GM18519 (cell line): ENCODE data around the gene SH2D6.
"Not testable (repeated sequence)": the region's sequence is repeated elsewhere in the genome, so short reads cannot be mapped to it uniquely, and the experiment has no call there.

Experiments used
- ATAC-seq: cut with Tn5 transposase; IDR thresholded peaks from one replicate; pipeline ENCODE4 v1.9.1; 2021; ENCODE audit warnings: mild to moderate bottlenecking, moderate library complexity; ENCODE audit not compliant: unreplicated experiment, low FRiP score

SH2D6 gene

GRCh38 chr2:85418132-85419008 is at the start of gene SH2D6:
TSS of gene SH2D6 (plus strand) at chr2:85418714. CDS start at chr2:85429466, 10,752 bp downstream.
- ATAC-seq = peak; percentile 62

- no peak for ATAC-seq
These were observed 49.6 kb upstream of the SH2D6 start for GRCh38 chr2:85368921-85369320.

- ATAC-seq = no peak
These were observed 49.0 kb upstream of the SH2D6 start for GRCh38 chr2:85369500-85369899.

- ATAC-seq = no peak
These were observed 47.5 kb upstream of the SH2D6 start for GRCh38 chr2:85371045-85371444.

GRCh38 chr2:85376291-85377065 is 42.0 kb upstream of the SH2D6 start:
- no peak for ATAC-seq

GRCh38 chr2:85377083-85377482 is 41.4 kb upstream of the SH2D6 start:
- ATAC-seq = no peak

GRCh38 chr2:85378257-85378656 is 40.3 kb upstream of the SH2D6 start:
- no peak for ATAC-seq

- no peak for ATAC-seq
These were observed 38.5 kb upstream of the SH2D6 start for GRCh38 chr2:85380048-85380447.

GRCh38 chr2:85383151-85383550 is 35.4 kb upstream of the SH2D6 start:
- not testable (repeated sequence) for ATAC-seq

- ATAC-seq = no peak
These were observed 34.7 kb upstream of the SH2D6 start for GRCh38 chr2:85383850-85384249.

- ATAC-seq = no peak
These were observed 32.8 kb upstream of the SH2D6 start for GRCh38 chr2:85385746-85386145.

GRCh38 chr2:85387754-85388153 is 30.8 kb upstream of the SH2D6 start:
- ATAC-seq = no peak

GRCh38 chr2:85388878-85389538 is 29.5 kb upstream of the SH2D6 start:
- no peak for ATAC-seq

GRCh38 chr2:85390941-85391669 is 27.4 kb upstream of the SH2D6 start:
- ATAC-seq = no peak

- no peak for ATAC-seq
These were observed 24.7 kb upstream of the SH2D6 start for GRCh38 chr2:85393836-85394235.

- ATAC-seq = no peak
These were observed 24.2 kb upstream of the SH2D6 start for GRCh38 chr2:85394261-85394681.

GRCh38 chr2:85394976-85395375 is 23.5 kb upstream of the SH2D6 start:
- no peak for ATAC-seq

GRCh38 chr2:85395912-85396475 is 22.5 kb upstream of the SH2D6 start:
- ATAC-seq = no peak

- ATAC-seq = no peak
These were observed 21.7 kb upstream of the SH2D6 start for GRCh38 chr2:85396531-85397470.
